Retina (tissue), 1 donor: ENCODE data around the gene XRCC4.
A peak's percentile ranks its signal among the peaks of the same experiment; 100 is the strongest.
"Not testable (repeated sequence)": the region's sequence is repeated elsewhere in the genome, so short reads cannot be mapped to it uniquely, and the experiment has no call there.

Experiments used
- DNase-seq: peaks from one replicate; pipeline ENCODE4 v3.0.0-alpha.2; 2016

The XRCC4 gene

GRCh38 chr5:83197326-83197967, 120.1 kb downstream of the XRCC4 start:
- DNase-seq: no peak

- DNase-seq: no peak
These were observed 121.8 kb downstream of the XRCC4 start for GRCh38 chr5:83199126-83199525.

- DNase-seq: no peak
These were observed 127.3 kb downstream of the XRCC4 start for GRCh38 chr5:83204651-83205050.

- DNase-seq: no peak
These were observed 132.6 kb downstream of the XRCC4 start for GRCh38 chr5:83209963-83210362.

- no peak for DNase-seq
These were observed 141.7 kb downstream of the XRCC4 start for GRCh38 chr5:83219077-83219476.

- no peak for DNase-seq
These were observed 142.1 kb downstream of the XRCC4 start for GRCh38 chr5:83219495-83219894.

GRCh38 chr5:83220331-83220730, 143.0 kb downstream of the XRCC4 start:
- DNase-seq: no peak

GRCh38 chr5:83222906-83223305, 145.6 kb downstream of the XRCC4 start:
- no peak for DNase-seq

GRCh38 chr5:83227611-83228010, 150.3 kb downstream of the XRCC4 start:
- no peak for DNase-seq

GRCh38 chr5:83230511-83230910, 153.2 kb downstream of the XRCC4 start:
- no peak for DNase-seq

GRCh38 chr5:83244516-83244915, 167.2 kb downstream of the XRCC4 start:
- no peak for DNase-seq

GRCh38 chr5:83245037-83245436, 167.7 kb downstream of the XRCC4 start:
- no peak for DNase-seq

- DNase-seq: no peak
These were observed 168.7 kb downstream of the XRCC4 start for GRCh38 chr5:83246071-83246470.

GRCh38 chr5:83249156-83249555, 171.8 kb downstream of the XRCC4 start:
- no peak for DNase-seq

- no peak for DNase-seq
These were observed 174.5 kb downstream of the XRCC4 start for GRCh38 chr5:83251849-83252248.

GRCh38 chr5:83253720-83254119, 176.4 kb downstream of the XRCC4 start:
- no peak for DNase-seq

- DNase-seq: no peak
These were observed 177.9 kb downstream of the XRCC4 start for GRCh38 chr5:83255268-83255667.

- DNase-seq: no peak
These were observed 178.9 kb downstream of the XRCC4 start for GRCh38 chr5:83256091-83256780.

GRCh38 chr5:83257684-83258083, 180.3 kb downstream of the XRCC4 start:
- DNase-seq: not testable (repeated sequence)

GRCh38 chr5:83265318-83265717, 188.0 kb downstream of the XRCC4 start:
- no peak for DNase-seq

- DNase-seq: no peak
These were observed 193.0 kb downstream of the XRCC4 start for GRCh38 chr5:83270311-83270710.

- DNase-seq: peak; percentile 6
These were observed 199.8 kb downstream of the XRCC4 start for GRCh38 chr5:83277154-83277553.

GRCh38 chr5:83277953-83278352, 200.6 kb downstream of the XRCC4 start:
- DNase-seq: no peak

- DNase-seq: no peak
These were observed 203.8 kb downstream of the XRCC4 start for GRCh38 chr5:83281176-83281575.

- no peak for DNase-seq
These were observed 204.3 kb downstream of the XRCC4 start for GRCh38 chr5:83281658-83282057.
